Cardiac muscle cell (in vitro differentiated cells and primary cell): ENCODE data around the gene GABPA. TPM values are rescaled to one million over a fixed set of nuclear protein-coding genes. Genes with fewer than 3 reads are reported as not detected.
"Not testable (repeated sequence)": the region's sequence is repeated elsewhere in the genome, so short reads cannot be mapped to it uniquely, and the experiment has no call there.

Experiments used
- DNase-seq, 2 donors: peaks; one replicate each; pipeline versions ENCODE4 v3.0.0 to v3.0.0-alpha.2; 2010 to 2017; ENCODE audit warnings: low read depth in 1 of 2, low spot score in 1 of 2
- H3K27ac ChIP-seq: fragments of 200-600 bp; sonication (generic); 2 replicates; pipeline ENCODE4 v1.5.1; 2016
- H3K27me3 ChIP-seq: fragments of 200-600 bp; sonication (generic); 2 replicates; pipeline ENCODE4 v1.6.0; 2016; ENCODE audit warnings: control low read depth
- H3K36me3 ChIP-seq: fragments of 200-600 bp; sonication (generic); 2 replicates; pipeline ENCODE4 v1.5.1; 2016; ENCODE audit warnings: control low read depth
- H3K4me1 ChIP-seq: fragments of 200-600 bp; sonication (generic); 2 replicates; pipeline ENCODE4 v1.8.1; 2017; ENCODE audit warnings: low read depth, mild to moderate bottlenecking, mixed run types
- H3K4me3 ChIP-seq: fragments of 200-600 bp; sonication (generic); 2 replicates; pipeline ENCODE4 v1.5.1; 2016; ENCODE audit warnings: mild to moderate bottlenecking
- H3K9me3 ChIP-seq: fragments of 200-600 bp; sonication (generic); 2 replicates; pipeline ENCODE4 v1.5.1; 2017; ENCODE audit warnings: low read depth, mild to moderate bottlenecking, control low read depth
- polyA plus RNA-seq: library from polyadenylated mRNA; unstranded; fragments of >200 nt; fragmentation: Nextera tagmentation; extraction: Ambion mirVana; gene quantifications from 2 replicates; pipeline ENCODE4 v1.2.1, GENCODE V29; 2016
- total RNA-seq: library from RNA; depleted of rRNA; stranded (reverse); fragments of >200 nt; gene quantifications from 2 replicates; pipeline ENCODE4 v1.2.3, GENCODE V29; 2016
- TF ChIP-seq, protein P1 (sequence below): IDR thresholded peaks from 2 replicates; pipeline ENCODE4 v1.5.1; 2012; ENCODE audit warnings: low read depth, mild to moderate bottlenecking, low read length

Gene GABPA
- total and polyA plus RNA-seq, 2 experiments from 2014 or later: 18.5 to 20.4 TPM

DNA sequence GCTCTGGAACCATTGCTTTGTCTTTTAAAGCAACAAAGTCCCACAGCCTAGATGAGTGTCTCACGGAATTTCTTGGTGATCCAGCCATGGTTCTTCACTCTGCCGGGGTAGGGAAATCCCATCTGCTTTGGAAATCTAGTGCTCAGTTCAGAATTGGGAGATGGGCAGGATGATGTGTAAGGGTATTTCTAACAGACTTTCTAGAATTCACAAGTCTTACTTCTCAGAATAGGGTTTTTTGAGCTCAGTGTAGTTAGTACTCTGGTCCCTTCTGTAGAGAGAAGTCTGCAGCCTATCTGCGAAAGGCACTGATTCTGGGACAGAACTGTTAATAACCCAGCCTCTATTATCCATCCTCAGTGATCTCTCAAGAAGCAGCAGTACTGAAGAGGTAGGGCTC lies 25.3 kb downstream of the GABPA start:
- Histone ChIP-seq H3K4me1 (no peaks in the 10 kb centered on the region), H3K9me3 (no peaks in the 10 kb centered on the region), H3K36me3 (peaks cover 58% of the 10 kb centered on the region), H3K4me3 (no peak overlapping the region), H3K27ac (no peak overlapping the region), H3K27me3 (no peaks in the 10 kb centered on the region)
- TF ChIP-seq, protein P1, sequence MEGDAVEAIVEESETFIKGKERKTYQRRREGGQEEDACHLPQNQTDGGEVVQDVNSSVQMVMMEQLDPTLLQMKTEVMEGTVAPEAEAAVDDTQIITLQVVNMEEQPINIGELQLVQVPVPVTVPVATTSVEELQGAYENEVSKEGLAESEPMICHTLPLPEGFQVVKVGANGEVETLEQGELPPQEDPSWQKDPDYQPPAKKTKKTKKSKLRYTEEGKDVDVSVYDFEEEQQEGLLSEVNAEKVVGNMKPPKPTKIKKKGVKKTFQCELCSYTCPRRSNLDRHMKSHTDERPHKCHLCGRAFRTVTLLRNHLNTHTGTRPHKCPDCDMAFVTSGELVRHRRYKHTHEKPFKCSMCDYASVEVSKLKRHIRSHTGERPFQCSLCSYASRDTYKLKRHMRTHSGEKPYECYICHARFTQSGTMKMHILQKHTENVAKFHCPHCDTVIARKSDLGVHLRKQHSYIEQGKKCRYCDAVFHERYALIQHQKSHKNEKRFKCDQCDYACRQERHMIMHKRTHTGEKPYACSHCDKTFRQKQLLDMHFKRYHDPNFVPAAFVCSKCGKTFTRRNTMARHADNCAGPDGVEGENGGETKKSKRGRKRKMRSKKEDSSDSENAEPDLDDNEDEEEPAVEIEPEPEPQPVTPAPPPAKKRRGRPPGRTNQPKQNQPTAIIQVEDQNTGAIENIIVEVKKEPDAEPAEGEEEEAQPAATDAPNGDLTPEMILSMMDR: no peak
- no peak for DNase-seq

DNA sequence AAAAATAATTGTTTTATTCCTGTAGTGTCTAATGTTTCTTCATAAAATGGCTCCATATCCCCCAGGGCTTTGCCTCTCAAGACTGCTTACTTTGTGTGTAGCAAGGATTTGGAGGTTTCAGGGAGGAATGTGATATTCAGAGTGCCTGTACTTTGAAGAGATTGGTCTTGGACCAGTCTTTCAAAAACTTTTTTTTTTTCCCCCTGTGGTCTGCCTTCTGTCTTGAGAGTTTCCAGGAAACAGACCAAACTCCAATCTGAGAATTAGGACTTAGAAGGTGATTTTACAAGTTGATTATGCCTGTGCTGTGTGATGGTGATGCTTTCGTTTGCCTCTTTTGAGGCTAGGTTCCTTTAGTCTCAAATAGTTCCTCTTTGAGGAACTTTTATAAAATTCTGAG lies 25.9 kb downstream of the GABPA start:
- TF ChIP-seq, protein P1: no peak
- peaks cover 61% of the 10 kb centered on the region for H3K36me3 ChIP-seq
- no peaks in the 10 kb centered on the region for H3K27me3 ChIP-seq
- no peak overlapping the region for H3K27ac ChIP-seq
- H3K4me1 ChIP-seq: no peaks in the 10 kb centered on the region
- no peak overlapping the region for H3K4me3 ChIP-seq
- DNase-seq: no peak
- H3K9me3 ChIP-seq: no peaks in the 10 kb centered on the region

DNA sequence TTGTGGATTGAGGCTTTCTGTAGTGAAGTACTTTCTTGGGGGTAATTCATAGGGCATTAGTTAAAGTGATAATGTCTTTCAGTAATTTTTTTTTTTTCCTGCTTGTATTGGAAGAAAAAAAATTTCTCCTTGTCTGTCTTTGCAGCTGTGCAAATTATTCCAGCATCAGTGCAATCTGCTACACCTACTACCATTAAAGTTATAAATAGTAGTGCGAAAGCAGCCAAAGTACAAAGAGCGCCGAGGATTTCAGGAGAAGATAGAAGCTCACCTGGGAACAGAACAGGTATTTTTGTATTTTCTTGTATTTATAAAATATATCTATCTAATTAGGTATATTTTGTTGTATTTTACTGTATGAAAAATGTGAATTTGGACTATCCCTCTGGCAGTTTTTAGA lies 29.3 kb downstream of the GABPA start:
- no peak for DNase-seq
- TF ChIP-seq, protein P1: no peak
- H3K9me3 ChIP-seq: no peaks in the 10 kb centered on the region
- no peaks in the 10 kb centered on the region for H3K4me1 ChIP-seq
- no peaks in the 10 kb centered on the region for H3K27me3 ChIP-seq
- H3K27ac ChIP-seq: no peak overlapping the region
- H3K36me3 ChIP-seq: peaks cover 49% of the 10 kb centered on the region
- H3K4me3 ChIP-seq: no peak overlapping the region

DNA sequence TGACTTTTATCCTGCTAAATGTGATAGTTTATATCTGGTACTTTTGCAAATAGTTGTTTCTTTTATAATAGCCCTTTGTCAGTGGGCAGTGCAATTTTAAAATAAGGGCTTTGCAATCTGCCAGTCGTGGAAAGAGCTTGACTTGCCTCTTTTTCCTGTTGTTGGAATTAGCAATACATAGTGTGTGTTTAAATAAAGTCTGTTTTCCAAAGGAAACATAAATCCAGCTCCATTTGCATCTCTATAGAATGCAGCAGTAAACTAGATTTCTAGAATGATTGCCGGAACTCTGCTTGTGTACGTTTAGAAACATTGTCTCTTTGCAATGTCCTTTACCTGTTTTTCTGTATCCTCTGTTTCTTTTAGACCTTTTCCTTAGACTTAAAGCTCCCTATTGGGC lies 33.1 kb downstream of the GABPA start:
- TF ChIP-seq, protein P1: no peak
- Histone ChIP-seq H3K4me3 (no peak overlapping the region), H3K9me3 (no peaks in the 10 kb centered on the region), H3K4me1 (no peaks in the 10 kb centered on the region), H3K27ac (no peak overlapping the region), H3K36me3 (peaks cover 35% of the 10 kb centered on the region), H3K27me3 (no peaks in the 10 kb centered on the region)
- no peak for DNase-seq

DNA sequence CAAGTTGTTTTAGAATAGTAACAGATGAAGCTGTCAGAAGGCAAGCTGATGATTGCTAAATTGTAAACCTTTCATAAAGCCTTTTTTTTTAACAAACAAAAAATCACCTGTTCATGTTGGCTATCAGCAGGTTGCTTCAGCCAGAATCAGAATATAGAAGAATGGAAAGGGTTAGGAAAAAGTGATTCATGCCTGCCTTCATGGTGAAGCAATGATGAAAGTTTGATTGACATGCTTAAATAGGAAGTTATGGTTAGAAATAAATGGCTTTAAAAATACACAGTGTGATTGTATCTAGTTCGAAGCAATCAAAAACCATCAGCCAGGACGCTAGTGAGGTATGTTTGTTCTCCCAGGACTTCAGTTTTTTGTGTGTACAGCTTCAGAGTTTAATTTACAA lies 37.9 kb downstream of the GABPA start:
- H3K4me3 ChIP-seq: no peak overlapping the region
- no peaks in the 10 kb centered on the region for H3K27me3 ChIP-seq
- H3K9me3 ChIP-seq: no peaks in the 10 kb centered on the region
- H3K27ac ChIP-seq: peak overlapping the region; percentile 37
- H3K36me3 ChIP-seq: peaks cover 11% of the 10 kb centered on the region
- no peaks in the 10 kb centered on the region for H3K4me1 ChIP-seq
- no peak for DNase-seq
- TF ChIP-seq, protein P1: no peak

DNA sequence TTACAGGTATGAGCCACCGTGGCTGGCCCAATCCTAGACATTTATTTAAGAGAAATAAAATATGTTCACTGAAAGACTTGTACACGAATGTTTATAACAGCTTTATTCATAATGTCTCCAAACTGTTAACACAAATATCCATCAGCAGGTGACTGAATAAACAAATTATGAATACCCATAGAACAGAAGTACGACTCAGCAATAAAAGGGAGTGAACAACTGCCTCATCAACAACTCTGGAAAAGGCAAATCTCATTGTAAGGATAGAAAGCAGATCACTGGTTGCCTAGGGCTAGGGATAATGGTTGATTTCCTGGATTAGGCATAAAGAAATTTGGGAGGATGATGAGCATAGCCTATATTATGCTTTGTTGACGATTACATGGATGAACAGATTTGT lies 41.7 kb downstream of the GABPA start:
- H3K4me1 ChIP-seq: no peaks in the 10 kb centered on the region
- H3K4me3 ChIP-seq: no peak overlapping the region
- no peaks in the 10 kb centered on the region for H3K27me3 ChIP-seq
- TF ChIP-seq, protein P1: no peak
- DNase-seq: no peak
- H3K27ac ChIP-seq: no peak overlapping the region
- no peaks in the 10 kb centered on the region for H3K9me3 ChIP-seq
- H3K36me3 ChIP-seq: no peaks in the 10 kb centered on the region

DNA sequence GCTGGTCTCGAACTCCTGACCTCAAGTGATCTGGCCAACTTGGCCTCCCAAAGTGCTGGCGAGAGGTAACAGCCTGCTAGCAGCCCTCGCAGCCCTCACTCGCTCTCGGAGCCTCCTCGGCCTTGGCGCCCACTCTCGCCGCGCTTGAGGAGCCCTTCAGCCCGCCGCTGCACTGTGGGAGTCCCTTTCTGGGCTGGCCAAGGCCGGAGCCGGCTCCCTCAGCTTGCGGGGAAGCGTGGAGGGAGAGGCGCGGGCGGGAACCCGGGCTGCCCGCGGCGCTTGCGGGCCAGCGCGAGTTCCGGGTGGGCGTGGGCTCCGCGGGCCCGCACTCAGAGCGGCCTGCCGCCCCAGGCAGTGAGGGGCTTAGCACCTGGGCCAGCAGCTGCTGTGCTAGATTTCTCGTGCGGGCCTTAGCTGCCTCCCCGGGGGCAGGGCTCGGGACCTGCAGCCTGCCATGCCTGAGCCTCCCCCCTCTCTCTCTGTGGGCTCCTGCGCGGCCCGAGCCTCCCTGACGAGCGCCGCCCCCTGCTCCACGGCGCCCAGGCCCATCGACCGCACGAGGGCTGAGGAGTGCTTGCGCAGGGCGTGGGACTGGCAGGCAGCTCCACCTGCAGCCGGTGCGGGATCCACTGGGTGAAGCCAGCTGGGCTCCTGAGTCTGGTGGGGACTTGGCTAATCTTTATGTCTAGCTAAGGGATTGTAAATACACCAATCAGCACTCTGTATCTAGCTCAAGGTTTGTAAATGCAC lies 43.5 kb downstream of the GABPA start:
- H3K27me3 ChIP-seq, DNase-seq, H3K9me3 ChIP-seq, H3K36me3 ChIP-seq, H3K4me1 ChIP-seq, H3K4me3 ChIP-seq, H3K27ac ChIP-seq: not testable (repeated sequence)
